Duodenal mucosa (tissue), 2 donors: Measurements from ENCODE around the gene KCNJ14.
A peak's percentile ranks its signal among the peaks of the same experiment; 100 is the strongest.

ENCODE experiments used
- H3K27ac ChIP-seq: one replicate; pipeline ENCODE4 v1.7.0; 2013; ENCODE audit warnings: low read depth, low read length
- H3K27me3 ChIP-seq, 2 donors: one replicate each; pipeline ENCODE4 v1.7.0; 2013; ENCODE audit warnings: low read length in 2 of 2, control low read depth in 1 of 2; ENCODE audit not compliant: insufficient read depth in 2 of 2, control insufficient read depth in 1 of 2
- H3K36me3 ChIP-seq, 2 donors: one replicate each; pipeline ENCODE4 v1.7.0; 2013; ENCODE audit warnings: low read length in 2 of 2, control low read depth in 1 of 2; ENCODE audit not compliant: insufficient read depth in 2 of 2, control insufficient read depth in 1 of 2
- H3K4me1 ChIP-seq, 2 donors: one replicate each; pipeline ENCODE4 v1.7.0; 2013; ENCODE audit warnings: low read length in 2 of 2, control low read depth in 1 of 2; ENCODE audit not compliant: insufficient read depth in 2 of 2, control insufficient read depth in 1 of 2
- H3K4me3 ChIP-seq, 2 donors: one replicate each; pipeline ENCODE4 v1.7.0; 2013; ENCODE audit warnings: low read length in 2 of 2, low read depth in 1 of 2
- H3K9ac ChIP-seq, 2 donors: one replicate each; pipeline ENCODE4 v1.7.0; 2013; ENCODE audit warnings: low read length in 2 of 2, low read depth in 1 of 2
- H3K9me3 ChIP-seq, 2 donors: one replicate each; pipeline ENCODE4 v1.7.0; 2013; ENCODE audit warnings: low read length in 2 of 2, control low read depth in 1 of 2; ENCODE audit not compliant: control insufficient read depth in 1 of 2

Gene KCNJ14

DNA sequence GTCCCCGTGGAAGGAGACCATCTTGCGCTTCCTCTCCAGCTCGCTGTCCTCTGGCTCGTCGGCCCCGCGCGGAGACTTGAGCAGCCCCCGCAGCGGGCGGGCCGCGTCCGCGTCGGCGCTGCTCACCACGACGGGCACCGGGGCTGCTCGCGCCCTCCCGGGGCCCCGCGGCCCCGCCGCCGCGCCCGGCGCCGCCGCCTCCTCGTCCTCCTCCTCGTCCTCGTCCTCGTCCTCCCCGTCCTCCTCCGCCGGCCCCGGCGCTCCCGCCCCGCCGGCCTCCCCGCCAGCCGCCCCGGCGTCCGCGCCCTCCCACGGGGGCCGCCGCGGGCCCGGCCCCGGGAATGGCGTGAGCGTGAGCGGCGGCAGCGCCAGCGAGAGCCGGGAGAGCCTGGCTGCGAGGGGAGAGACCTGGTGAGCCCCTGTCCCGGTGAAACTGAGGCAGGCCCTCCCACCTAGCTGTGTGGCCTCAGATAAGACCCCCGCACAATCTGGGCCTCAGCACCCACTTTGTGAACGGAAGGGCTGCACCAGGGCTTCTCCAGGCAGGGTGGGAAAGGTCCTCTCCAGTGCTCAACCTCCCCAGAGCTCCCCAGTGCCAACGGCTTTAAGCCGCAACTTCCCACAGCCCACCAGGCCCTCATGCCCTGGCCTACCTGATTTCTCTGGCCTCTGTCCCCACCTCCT, 38.5 kb downstream of the KCNJ14 start:
- peak overlapping the region; percentile 61 for H3K27ac ChIP-seq
- H3K9ac ChIP-seq, result peak overlapping the region; percentile 63 to 69
- H3K36me3 ChIP-seq, result no peaks in the 10 kb centered on the region
- H3K4me1 ChIP-seq, result peaks cover 24 to 51% of the 10 kb centered on the region in 2 donors
- peaks cover 0 to 9% of the 10 kb centered on the region in 2 donors for H3K27me3 ChIP-seq
- no peaks in the 10 kb centered on the region for H3K9me3 ChIP-seq
- peak overlapping the region; percentile 69 to 72 for H3K4me3 ChIP-seq

DNA sequence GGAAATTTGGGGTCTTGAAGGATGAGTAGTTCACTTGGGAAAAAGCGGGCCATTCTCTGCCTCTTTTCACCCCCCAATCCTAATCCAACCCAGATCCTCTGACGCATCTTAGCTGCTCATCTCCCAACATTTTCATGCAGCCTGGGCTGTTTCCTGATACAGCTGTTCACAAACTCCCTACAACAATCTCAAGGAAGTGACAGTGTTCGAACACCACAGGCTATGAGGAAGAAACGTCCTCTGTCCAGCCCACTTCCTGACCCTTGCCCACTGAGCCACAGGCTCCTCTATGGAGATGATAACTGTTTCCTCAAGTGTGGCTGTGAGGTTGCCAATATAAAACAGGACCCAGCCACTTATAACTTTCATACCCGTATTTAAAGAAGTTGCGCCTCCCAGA, 40.0 kb downstream of the KCNJ14 start:
- Histone ChIP-seq H3K9ac (no peak overlapping the region), H3K4me3 (no peak overlapping the region), H3K27me3 (peaks cover 2 to 9% of the 10 kb centered on the region in 2 donors), H3K4me1 (peaks cover 24 to 40% of the 10 kb centered on the region in 2 donors), H3K36me3 (no peaks in the 10 kb centered on the region), H3K9me3 (no peaks in the 10 kb centered on the region), H3K27ac (no peak overlapping the region)

DNA sequence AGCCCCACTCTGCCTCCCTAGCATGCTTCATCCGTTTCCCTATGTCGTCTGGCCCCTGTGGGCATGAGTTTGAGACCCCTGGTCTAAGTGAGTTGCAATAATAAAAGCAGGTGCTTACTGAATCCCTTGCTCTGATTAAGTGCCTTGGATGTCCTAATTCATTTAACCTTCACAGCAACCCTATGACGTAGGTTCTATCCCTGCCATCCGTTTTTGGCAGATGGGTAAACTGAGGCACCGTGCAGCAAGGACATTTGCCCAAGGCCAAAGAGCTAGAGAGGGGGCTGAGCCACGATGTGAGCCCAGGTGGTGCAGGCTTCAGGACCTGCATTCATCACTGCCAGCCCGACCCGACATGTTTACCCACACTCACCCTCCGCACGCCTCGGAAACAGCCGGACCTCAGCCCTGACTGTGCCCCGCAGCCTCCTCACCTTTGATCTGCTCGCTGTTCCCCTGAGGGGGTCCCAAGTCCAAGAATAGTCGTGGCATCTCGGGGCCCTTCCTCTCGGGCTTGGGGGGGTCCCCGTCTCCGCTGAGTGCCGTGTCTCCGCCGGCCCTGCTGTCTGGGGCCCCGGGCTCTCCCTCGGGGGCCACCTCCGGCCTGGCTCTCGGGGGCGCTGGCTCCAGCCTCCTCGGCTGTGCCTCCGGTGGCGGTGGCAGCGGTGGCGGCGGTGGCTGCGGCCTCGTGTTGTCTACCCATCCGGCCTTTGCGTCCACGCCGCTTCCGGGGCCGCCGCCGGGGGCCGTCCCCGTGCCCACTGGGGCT, 41.8 kb downstream of the KCNJ14 start:
- H3K9me3 ChIP-seq, result no peaks in the 10 kb centered on the region
- no peak overlapping the region for H3K27ac ChIP-seq
- H3K27me3 ChIP-seq, result peaks cover 7 to 14% of the 10 kb centered on the region in 2 donors
- peak overlapping the region; percentile 15 to 48 for H3K4me3 ChIP-seq
- peaks cover 20 to 40% of the 10 kb centered on the region in 2 donors for H3K4me1 ChIP-seq
- H3K9ac ChIP-seq, result peak overlapping the region; percentile 1 to 18
- no peaks in the 10 kb centered on the region for H3K36me3 ChIP-seq

DNA sequence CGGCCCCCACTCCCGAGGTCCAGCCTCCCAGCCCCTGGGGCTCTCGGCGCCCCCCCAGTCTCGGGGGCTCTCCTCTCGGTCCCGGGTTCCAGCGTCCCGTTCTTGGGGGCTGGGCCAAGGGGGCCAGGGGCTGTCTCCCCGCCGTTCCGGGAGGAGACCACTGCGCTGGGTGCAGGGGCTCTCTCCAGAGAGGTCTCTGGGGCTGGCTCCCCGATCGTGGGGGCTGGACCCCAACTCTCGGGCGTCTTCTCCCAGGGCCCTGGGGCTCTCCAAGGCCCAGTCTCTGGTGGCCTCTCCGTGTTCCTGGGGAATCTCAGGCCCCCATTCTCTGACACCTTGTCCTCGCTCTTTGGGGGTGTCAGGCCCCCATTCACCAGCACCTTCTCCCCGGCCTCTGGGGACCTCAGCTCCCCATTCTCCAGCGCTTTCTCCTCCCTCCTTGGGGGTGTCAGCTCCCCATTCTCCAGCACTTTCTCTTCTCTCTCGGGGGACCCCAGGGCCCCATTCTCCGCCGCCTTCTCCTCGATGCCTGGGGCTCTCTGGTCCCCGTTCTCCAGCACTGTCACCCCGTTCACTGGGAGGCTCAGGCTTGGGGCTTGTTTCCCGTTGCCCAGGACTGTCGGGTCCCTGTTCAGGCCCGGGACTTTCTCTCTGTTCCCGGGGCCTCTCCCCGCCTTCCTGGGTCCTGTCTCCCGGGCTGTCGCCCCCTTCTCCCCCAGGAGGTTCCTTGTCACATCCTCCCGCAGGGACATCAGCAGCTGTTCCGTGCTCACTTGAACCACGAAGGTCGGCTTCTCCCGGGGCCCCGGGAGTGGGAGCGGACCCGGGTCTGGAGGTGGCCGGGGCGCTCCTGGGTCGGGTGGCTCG, 42.6 kb downstream of the KCNJ14 start:
- Histone ChIP-seq H3K27me3 (peaks cover 7 to 14% of the 10 kb centered on the region in 2 donors), H3K4me1 (peaks cover 20 to 37% of the 10 kb centered on the region in 2 donors), H3K36me3 (no peaks in the 10 kb centered on the region), H3K9me3 (no peaks in the 10 kb centered on the region), H3K27ac (no peak overlapping the region), H3K9ac (peak overlapping the region; percentile 18 to 25), H3K4me3 (peak overlapping the region; percentile 8 to 48)

DNA sequence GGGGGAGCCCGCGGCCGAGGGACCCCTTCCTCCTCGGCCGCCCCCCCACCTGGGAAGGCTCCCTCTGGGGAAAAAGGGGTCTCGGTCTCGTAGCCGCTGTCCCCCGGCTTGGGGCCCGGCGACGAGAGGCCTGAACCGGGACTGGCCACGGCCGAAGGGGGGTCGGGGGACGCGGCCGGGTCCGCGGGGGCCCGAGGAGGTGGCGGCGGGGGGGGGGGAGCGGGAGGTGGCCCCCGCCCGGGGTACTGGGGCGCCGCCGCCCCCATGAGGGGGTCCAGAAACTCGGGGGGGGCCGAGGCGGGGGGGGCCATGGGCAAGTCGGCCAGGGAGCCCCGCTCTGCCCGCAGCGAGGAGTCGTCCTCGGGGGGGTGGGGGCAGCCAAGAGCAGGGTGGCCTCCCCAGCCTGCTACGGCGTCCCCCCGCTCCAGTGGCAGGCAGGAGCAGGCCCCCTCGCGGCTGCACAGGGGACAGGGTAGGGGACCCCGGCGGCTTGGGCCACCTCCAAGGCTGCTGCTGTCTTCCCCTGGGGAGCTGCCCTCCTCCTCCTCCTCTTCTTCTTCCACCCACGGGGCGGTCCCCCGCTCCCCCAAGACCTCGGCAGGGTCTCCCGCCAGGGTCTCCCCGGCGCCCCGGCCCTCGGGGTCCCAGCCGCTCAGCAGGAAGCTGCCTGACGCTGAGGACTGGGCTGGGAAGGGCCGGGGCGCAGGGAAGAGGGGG, 43.4 kb downstream of the KCNJ14 start:
- Histone ChIP-seq H3K27ac (no peak overlapping the region), H3K4me3 (no peak overlapping the region), H3K36me3 (no peaks in the 10 kb centered on the region), H3K9me3 (no peaks in the 10 kb centered on the region), H3K4me1 (peaks cover 20 to 37% of the 10 kb centered on the region in 2 donors), H3K27me3 (peaks cover 7 to 14% of the 10 kb centered on the region in 2 donors), H3K9ac (no peak overlapping the region)

DNA sequence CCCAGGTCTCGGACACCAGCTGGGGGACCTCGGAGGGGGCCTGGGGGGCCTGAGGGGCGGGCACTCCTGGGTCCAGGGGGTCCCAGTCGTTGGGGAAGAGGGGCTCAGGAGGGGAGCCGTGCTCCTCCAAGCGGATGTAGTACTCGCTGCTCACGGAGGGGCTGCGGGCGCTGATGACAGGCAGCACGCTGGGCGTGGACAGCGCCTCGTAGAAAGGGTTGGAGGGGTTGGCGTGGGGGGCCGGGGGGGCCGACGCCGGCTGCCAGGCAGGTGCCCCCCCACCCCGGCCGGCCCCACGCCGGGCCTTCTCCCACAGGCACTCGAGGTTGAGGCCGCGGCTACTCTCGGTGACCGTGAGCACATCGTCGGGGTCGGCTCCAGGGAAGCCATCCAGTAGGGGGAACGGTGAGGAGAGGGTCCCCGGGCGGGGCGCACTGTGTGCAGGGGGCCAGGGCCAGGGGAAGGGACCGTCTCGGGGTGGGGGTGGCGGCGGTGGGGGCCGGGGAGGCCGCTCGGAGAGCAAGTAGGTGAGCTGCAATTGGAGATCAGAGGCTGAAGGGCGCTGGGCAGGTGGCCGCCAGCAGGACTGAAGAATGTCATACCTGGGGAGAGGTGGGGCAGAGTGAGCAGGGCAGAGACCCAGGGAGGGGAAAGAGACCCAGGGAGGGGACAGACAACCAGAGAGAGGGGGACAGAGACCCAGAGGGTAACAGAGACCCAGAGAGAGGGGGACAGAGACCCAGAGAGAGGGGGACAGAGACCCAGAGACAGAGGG, 44.1 kb downstream of the KCNJ14 start:
- no peak overlapping the region for H3K9ac ChIP-seq
- H3K4me3 ChIP-seq, result no peak overlapping the region
- H3K27ac ChIP-seq, result no peak overlapping the region
- H3K36me3 ChIP-seq, result no peaks in the 10 kb centered on the region
- H3K9me3 ChIP-seq, result no peaks in the 10 kb centered on the region
- peaks cover 15 to 31% of the 10 kb centered on the region in 2 donors for H3K4me1 ChIP-seq
- peaks cover 7 to 14% of the 10 kb centered on the region in 2 donors for H3K27me3 ChIP-seq

DNA sequence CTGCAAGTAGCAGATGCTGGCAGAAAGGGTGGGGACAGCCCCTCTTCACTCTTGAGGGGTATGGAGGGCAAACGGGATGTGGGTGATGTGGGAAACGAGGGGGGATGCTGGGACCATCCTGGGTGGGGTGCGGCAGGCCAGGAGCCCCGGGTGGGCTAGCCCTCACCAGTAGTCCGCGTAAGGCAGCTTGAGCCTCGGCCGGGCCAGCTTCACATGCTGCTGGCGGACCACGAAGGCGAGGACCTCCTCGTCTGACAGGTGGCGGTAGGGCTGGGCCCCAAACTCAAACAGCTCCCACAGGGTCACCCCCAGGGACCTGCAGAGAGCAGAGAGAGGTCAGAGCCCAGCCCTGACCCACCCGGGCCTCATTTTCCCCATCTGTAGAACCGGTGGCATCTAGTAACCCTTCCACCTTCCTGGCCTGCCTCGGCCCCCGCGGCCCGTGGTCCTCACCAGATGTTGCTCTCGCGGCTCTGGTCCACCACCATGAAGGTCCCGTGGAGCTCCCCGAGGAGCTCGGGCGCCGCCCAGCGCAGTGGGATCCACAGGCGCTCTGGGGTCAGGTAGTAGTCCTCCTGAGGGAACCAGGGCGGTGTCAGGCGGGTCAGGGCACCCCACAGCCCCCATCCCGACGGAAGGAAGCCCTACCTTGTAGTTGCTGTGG, 45.6 kb downstream of the KCNJ14 start:
- H3K27ac ChIP-seq, result no peak overlapping the region
- H3K9ac ChIP-seq, result peak overlapping the region; percentile 36 to 39
- H3K27me3 ChIP-seq, result peaks cover 7 to 14% of the 10 kb centered on the region in 2 donors
- no peaks in the 10 kb centered on the region for H3K9me3 ChIP-seq
- H3K4me1 ChIP-seq, result peaks cover 4 to 19% of the 10 kb centered on the region in 2 donors
- no peaks in the 10 kb centered on the region for H3K36me3 ChIP-seq
- peak overlapping the region; percentile 53 to 67 for H3K4me3 ChIP-seq

DNA sequence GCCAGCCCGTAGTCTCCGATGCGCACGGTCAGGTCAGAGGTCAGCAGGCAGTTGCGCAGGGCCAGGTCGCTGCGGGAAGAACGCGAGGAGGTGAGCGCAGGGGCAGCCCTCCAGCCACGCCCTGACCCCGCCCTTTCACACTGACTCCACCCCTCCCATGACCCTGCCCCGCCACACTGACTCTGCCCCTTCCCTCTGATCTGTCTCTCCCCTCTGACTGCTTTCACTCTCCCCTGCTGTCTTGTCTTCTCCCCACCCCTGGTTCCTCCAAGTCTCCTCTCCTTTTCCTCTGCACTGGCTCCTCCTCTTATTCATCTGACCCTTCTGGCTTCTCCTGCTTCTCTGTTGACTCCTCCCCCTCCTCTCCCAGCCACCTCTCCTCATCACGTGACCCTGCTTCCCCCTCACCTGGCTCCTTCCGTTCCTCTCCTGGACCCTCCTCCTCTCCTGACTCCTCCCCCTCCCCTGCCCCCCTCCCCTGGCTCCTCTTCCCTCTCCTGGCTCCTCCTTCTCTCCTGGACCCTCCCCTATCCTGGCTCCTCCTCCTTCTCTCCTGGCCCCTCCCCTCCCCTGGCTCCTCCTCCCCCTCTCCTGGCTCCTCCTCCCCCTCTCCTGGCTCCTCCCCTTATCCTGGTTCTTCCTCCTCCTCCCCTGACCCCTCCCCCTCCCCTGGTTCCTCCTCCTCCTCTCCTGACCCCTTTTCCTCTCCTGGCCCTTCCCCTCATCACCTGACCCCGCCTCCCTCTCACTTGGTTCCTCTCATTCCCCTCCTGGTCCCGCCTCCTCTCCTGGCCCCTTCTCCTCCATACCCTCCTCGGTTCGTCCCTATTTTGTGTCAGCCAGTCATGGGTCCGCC, 46.3 kb downstream of the KCNJ14 start:
- no peaks in the 10 kb centered on the region for H3K36me3 ChIP-seq
- peaks cover 7 to 14% of the 10 kb centered on the region in 2 donors for H3K27me3 ChIP-seq
- H3K4me1 ChIP-seq, result peaks cover 4 to 18% of the 10 kb centered on the region in 2 donors
- peak overlapping the region; percentile 30 for H3K27ac ChIP-seq
- H3K9me3 ChIP-seq, result no peaks in the 10 kb centered on the region
- peak overlapping the region; percentile 53 to 67 for H3K4me3 ChIP-seq
- peak overlapping the region; percentile 36 to 39 for H3K9ac ChIP-seq
